Measurements from ENCODE around the gene IQGAP3.

- TF ChIP-seq CTCF (IDR thresholded peaks at IDR 0.05; ENCODE audit: low read length), result no peak
- no peak for TF ChIP-seq EZH2 (optimal IDR thresholded peaks at IDR 0.05; ENCODE audit: low read depth, low read length)
- no peak for TF ChIP-seq EZH2phosphoT487 (IDR thresholded peaks at IDR 0.05; ENCODE audit: low read length)
These were observed 10.1 kb upstream of the IQGAP3 start for GRCh38 chr1:156582388-156583017.
